B cell (primary cell): Measurements from ENCODE around the gene GNA14. TPM values are rescaled to one million over a fixed set of nuclear protein-coding genes. Genes with fewer than 3 reads are reported as not detected.

Source experiments
- ATAC-seq: fragments of 200-7000 bp; cut with Tn5 transposase; one replicate; pipeline ENCODE4 v1.10.0; 2021; ENCODE audit warnings: low read depth, mild to moderate bottlenecking, moderate number of reproducible peaks, moderate library complexity
- CTCF ChIA-PET: fragments of 350-600 bp; sonication (Branson Sonifier 250); formaldehyde crosslinking; loops from one replicate; lab custom pipeline; 2021; ENCODE audit warnings: antibody characterized with exemption, inconsistent platforms; lab: Charles Lee
- POLR2A ChIA-PET: fragments of 350-600 bp; sonication (Branson Sonifier 250); formaldehyde crosslinking; loops from one replicate; lab custom pipeline; 2021; ENCODE audit warnings: antibody characterized with exemption; lab: Charles Lee
- DNase-seq: peaks from one replicate; pipeline ENCODE4 v3.0.0; 2013
- H2AFZ ChIP-seq: 2 replicates; pipeline ENCODE4 v1.6.1; 2012; ENCODE audit warnings: mild to moderate bottlenecking, low read depth, low read length; ENCODE audit not compliant: insufficient read depth, poor library complexity, severe bottlenecking
- H3K27ac ChIP-seq, 2 donors: 1 replicate in 1 of 2; 2 replicates in 1 of 2; pipeline ENCODE4 v1.5.1; 2012 to 2013; ENCODE audit warnings: low read length in 2 of 2, mild to moderate bottlenecking in 2 of 2, moderate library complexity in 1 of 2
- H3K27me3 ChIP-seq, 4 experiments: fragments of 200-600 bp in 1 of 4; sonication (generic) in 1 of 4; replicated peaks in 1 of 4; 1 replicate in 2 of 4; 2 replicates in 2 of 4; pipeline versions ENCODE4 v1.6.1 to v1.7.0; 2013 to 2016; ENCODE audit warnings: low read length in 3 of 4, mild to moderate bottlenecking in 2 of 4, mixed read lengths in 1 of 4, moderate library complexity in 1 of 4; ENCODE audit not compliant: insufficient read depth in 4 of 4, control insufficient read depth in 3 of 4; ENCODE audit errors: control extremely low read depth in 1 of 4
- H3K36me3 ChIP-seq, 2 experiments: replicated peaks in 1 of 2; 1 replicate in 1 of 2; 2 replicates in 1 of 2; pipeline versions ENCODE4 v1.6.1 to v1.7.1; 2013; ENCODE audit warnings: low read length in 1 of 2; ENCODE audit not compliant: insufficient read depth in 2 of 2, control insufficient read depth in 1 of 2; ENCODE audit errors: control extremely low read depth in 1 of 2, extremely low read depth in 1 of 2
- H3K4me1 ChIP-seq, 2 donors: fragments of 200-600 bp in 1 of 2; sonication (generic) in 1 of 2; 1 replicate in 1 of 2; 2 replicates in 1 of 2; pipeline versions ENCODE4 v1.5.1 to v1.6.1; 2013 to 2017; ENCODE audit warnings: low read length in 2 of 2; ENCODE audit not compliant: control insufficient read depth in 2 of 2, insufficient read depth in 2 of 2
- H3K4me2 ChIP-seq: replicated peaks from 2 replicates; pipeline ENCODE3; 2012; ENCODE audit warnings: mild to moderate bottlenecking, low read depth, low read length; ENCODE audit not compliant: poor library complexity, severe bottlenecking
- H3K4me3 ChIP-seq, 5 experiments: fragments of 200-600 bp in 1 of 5; sonication (generic) in 1 of 5; 1 replicate in 3 of 5; 2 replicates in 2 of 5; pipeline versions ENCODE4 v1.5.1 to v1.7.0; 2011 to 2016; ENCODE audit warnings: low read length in 4 of 5, mild to moderate bottlenecking in 4 of 5, low read depth in 2 of 5, control low read depth in 1 of 5, moderate library complexity in 1 of 5; ENCODE audit not compliant: insufficient read depth in 1 of 5; ENCODE audit errors: control extremely low read depth in 1 of 5, extremely low read depth in 1 of 5
- H3K79me2 ChIP-seq: fragments of 200-600 bp; sonication (generic); one replicate; pipeline ENCODE4 v1.6.0; 2016; ENCODE audit warnings: low read length; ENCODE audit not compliant: control insufficient read depth, insufficient read depth
- H3K9ac ChIP-seq: fragments of 200-600 bp; sonication (generic); 2 replicates; pipeline ENCODE4 v1.6.1; 2017; ENCODE audit warnings: mild to moderate bottlenecking, low read length, moderate library complexity
- H3K9me3 ChIP-seq, 3 donors: one replicate each; pipeline versions ENCODE4 v1.6.1 to v1.7.1; 2013; ENCODE audit warnings: low read length in 2 of 3; ENCODE audit not compliant: control insufficient read depth in 2 of 3, insufficient read depth in 1 of 3; ENCODE audit errors: control extremely low read depth in 1 of 3
- H4K20me1 ChIP-seq: 2 replicates; pipeline ENCODE4 v1.6.0; 2012; ENCODE audit warnings: mild to moderate bottlenecking, low read length; ENCODE audit not compliant: insufficient read depth, control insufficient read depth, poor library complexity, severe bottlenecking
- H3K27ac Mint-ChIP-seq: one replicate; pipeline ENCODE4 v1.8.0; 2021; ENCODE audit warnings: mixed read lengths
- H3K27me3 Mint-ChIP-seq: one replicate; pipeline ENCODE4 v1.8.0; 2021; ENCODE audit warnings: mixed read lengths
- H3K4me1 Mint-ChIP-seq: one replicate; pipeline ENCODE4 v1.8.0; 2021; ENCODE audit warnings: mixed read lengths
- H3K4me3 Mint-ChIP-seq: one replicate; pipeline ENCODE4 v1.8.0; 2021; ENCODE audit warnings: mixed read lengths
- H3K9me3 Mint-ChIP-seq: one replicate; pipeline ENCODE4 v1.8.0; 2022; ENCODE audit warnings: mixed read lengths; ENCODE audit not compliant: insufficient read depth
- EZH2 ChIP-seq: IDR thresholded peaks from 2 replicates; pipeline ENCODE4 v1.6.1; 2012; ENCODE audit warnings: borderline replicate concordance, low read depth, mild to moderate bottlenecking, moderate library complexity, low read length; ENCODE audit not compliant: insufficient read depth, poor library complexity, severe bottlenecking
- WGBS: methylation state at CpG from one replicate; pipeline ENCODE4 v1.1.5; 2013; ENCODE audit warnings: missing lambda C conversion rate; ENCODE audit not compliant: insufficient coverage; 5-methylcytosine and 5-hydroxymethylcytosine counted together
- intact Hi-C: fragments of 100-400 bp; cut with micrococcal nuclease; formaldehyde crosslinking; loops from one replicate; pipeline ENCODE4 v1.10.0; 2022
- polyA plus RNA-seq: library from polyadenylated mRNA; depleted of rRNA; stranded (reverse); fragments of >200 nt; gene quantifications from 2 replicates; pipeline ENCODE4 v1.2.3, GENCODE V29; 2012
- total RNA-seq, 2 donors: library from RNA; stranded (reverse); fragments of 120-200 nt in 1 of 2; gene quantifications; 1 replicate in 1 of 2; 2 replicates in 1 of 2; pipeline versions ENCODE4 v1.2.3 to v1.2.4, GENCODE V29; 2013 to 2022
- TF ChIP-seq, protein P1 (sequence below): fragments of 200-600 bp; IDR thresholded peaks from one replicate; pipeline ENCODE4 v1.8.0; 2022; ENCODE audit warnings: antibody characterized with exemption, mild to moderate bottlenecking

The GNA14 gene
- total and polyA plus RNA-seq, 2 donors (not counting 1 experiment from before 2014, with no cell fraction given): not detected

- ChIA-PET CTCF (no interaction called here), POLR2A (no interaction called here)
- Mint-ChIP-seq H3K9me3 (no peaks in the 10 kb centered on the region), H3K27ac (no peak overlapping the region), H3K4me1 (no peaks in the 10 kb centered on the region), H3K27me3 (no peaks in the 10 kb centered on the region), H3K4me3 (no peak overlapping the region)
- Histone ChIP-seq H3K27ac (no peak overlapping the region), H3K4me1 (no peaks in the 10 kb centered on the region), H3K4me2 (no peak overlapping the region), H3K9ac (no peak overlapping the region), H3K36me3 (no peaks in the 10 kb centered on the region), H3K4me3 (no peak overlapping the region), H2AFZ (no peak overlapping the region), H3K9me3 (no peaks in the 10 kb centered on the region), H4K20me1 (no peaks in the 10 kb centered on the region), H3K79me2 (no peaks in the 10 kb centered on the region), H3K27me3 (no peaks in the 10 kb centered on the region)
- TF ChIP-seq EZH2: no peak
- TF ChIP-seq, protein P1, sequence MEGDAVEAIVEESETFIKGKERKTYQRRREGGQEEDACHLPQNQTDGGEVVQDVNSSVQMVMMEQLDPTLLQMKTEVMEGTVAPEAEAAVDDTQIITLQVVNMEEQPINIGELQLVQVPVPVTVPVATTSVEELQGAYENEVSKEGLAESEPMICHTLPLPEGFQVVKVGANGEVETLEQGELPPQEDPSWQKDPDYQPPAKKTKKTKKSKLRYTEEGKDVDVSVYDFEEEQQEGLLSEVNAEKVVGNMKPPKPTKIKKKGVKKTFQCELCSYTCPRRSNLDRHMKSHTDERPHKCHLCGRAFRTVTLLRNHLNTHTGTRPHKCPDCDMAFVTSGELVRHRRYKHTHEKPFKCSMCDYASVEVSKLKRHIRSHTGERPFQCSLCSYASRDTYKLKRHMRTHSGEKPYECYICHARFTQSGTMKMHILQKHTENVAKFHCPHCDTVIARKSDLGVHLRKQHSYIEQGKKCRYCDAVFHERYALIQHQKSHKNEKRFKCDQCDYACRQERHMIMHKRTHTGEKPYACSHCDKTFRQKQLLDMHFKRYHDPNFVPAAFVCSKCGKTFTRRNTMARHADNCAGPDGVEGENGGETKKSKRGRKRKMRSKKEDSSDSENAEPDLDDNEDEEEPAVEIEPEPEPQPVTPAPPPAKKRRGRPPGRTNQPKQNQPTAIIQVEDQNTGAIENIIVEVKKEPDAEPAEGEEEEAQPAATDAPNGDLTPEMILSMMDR: no peak
- ATAC-seq (no peak), DNase-seq (no peak)
- 60% methylated on average over 1 of the region's 1 CpG for WGBS
- intact Hi-C loops: no loop called here
Observed at GRCh38 chr9:77563174-77563573, 84.9 kb downstream of the GNA14 start.

DNA sequence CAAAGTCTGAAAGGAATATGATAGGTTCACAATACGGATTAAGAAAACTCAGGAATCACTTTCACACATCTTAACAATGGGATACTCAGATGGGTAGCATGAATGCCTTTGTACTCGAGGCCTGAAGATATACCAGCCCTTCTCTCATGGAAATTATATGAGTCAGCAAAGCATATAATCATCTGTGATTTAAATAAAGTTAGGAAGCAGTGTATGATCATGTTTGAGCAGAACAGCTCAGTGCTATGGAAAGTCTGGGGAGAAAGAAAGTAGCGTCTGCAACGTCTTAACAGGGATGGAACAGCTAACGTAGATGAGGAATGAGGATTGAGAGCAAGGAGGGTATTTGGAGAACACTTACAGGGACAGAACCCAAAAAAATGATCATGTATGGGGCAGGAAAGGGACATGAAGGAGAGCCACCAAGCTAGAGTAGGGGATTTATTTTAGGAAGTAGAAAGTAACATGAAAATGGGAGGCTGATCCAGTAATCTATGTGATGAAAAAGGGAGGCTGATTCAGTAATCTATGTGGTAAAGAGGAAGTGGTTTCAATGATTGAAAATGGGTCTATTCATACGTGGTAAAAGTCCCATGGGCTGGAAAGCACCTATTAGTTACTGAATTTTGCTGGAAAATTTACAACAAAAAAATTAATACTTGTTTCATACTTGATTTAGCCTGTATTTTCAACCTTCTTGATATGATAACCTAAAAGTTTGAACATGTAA is 85.9 kb downstream of the GNA14 start:
- no peak for TF ChIP-seq EZH2
- TF ChIP-seq, protein P1: no peak
- ChIA-PET POLR2A (no interaction called here), CTCF (no interaction called here)
- Histone ChIP-seq H2AFZ (no peak overlapping the region), H3K79me2 (no peaks in the 10 kb centered on the region), H3K9me3 (no peaks in the 10 kb centered on the region), H3K27ac (no peak overlapping the region), H3K9ac (no peak overlapping the region), H3K4me3 (no peak overlapping the region), H4K20me1 (no peaks in the 10 kb centered on the region), H3K36me3 (no peaks in the 10 kb centered on the region), H3K4me2 (no peak overlapping the region), H3K4me1 (no peaks in the 10 kb centered on the region), H3K27me3 (no peaks in the 10 kb centered on the region)
- Mint-ChIP-seq H3K27me3 (no peaks in the 10 kb centered on the region), H3K27ac (no peak overlapping the region), H3K4me1 (no peaks in the 10 kb centered on the region), H3K9me3 (no peaks in the 10 kb centered on the region), H3K4me3 (no peak overlapping the region)
- intact Hi-C loops: no loop called here
- no peak for DNase-seq
- WGBS: 91% methylated on average over 3 of the region's 6 CpGs
- ATAC-seq: no peak
